ENCODE results near the gene NAA60. TPM values are rescaled to one million over a fixed set of nuclear protein-coding genes. Genes with fewer than 3 reads are reported as not detected.

Gene NAA60
- total and polyA plus RNA-seq, 5 donors from 2014 or later, result 38.8 to 50.0 (median 44.8) TPM

- peaks cover 9 to 32% (median 19%) of the 10 kb centered on the region in 4 donors for H3K4me1 Mint-ChIP-seq
- peaks cover 0 to 10% (median 3%) of the 10 kb centered on the region in 7 donors for H3K9me3 Mint-ChIP-seq
- peak overlapping the region in 3 of 4 donors; percentile 42 to 73 (median 63) for H3K4me3 Mint-ChIP-seq
- Histone ChIP-seq H3K27ac (ENCODE audit: insufficient read depth, low read length, poor library complexity, severe bottlenecking) (no peak overlapping the region), H3K9me3 (ENCODE audit: control insufficient read depth in 2 of 2, low read length in 2 of 2) (peaks cover 0 to 5% of the 10 kb centered on the region in 2 experiments), H3K4me1 (ENCODE audit: control insufficient read depth, insufficient read depth, low read length, poor library complexity, severe bottlenecking) (no peaks in the 10 kb centered on the region), H3K27me3 (ENCODE audit: control insufficient read depth, insufficient read depth, low read length) (no peaks in the 10 kb centered on the region), H3K36me3 (ENCODE audit: control insufficient read depth, insufficient read depth, low read length) (peaks cover 11% of the 10 kb centered on the region), H3K4me3 (ENCODE audit: low read depth, low read length) (peak overlapping the region; percentile 51)
- peak overlapping the region in 2 of 3 donors; percentile 8 to 90 for H3K27ac Mint-ChIP-seq
- peaks cover 9% of the 10 kb centered on the region for H3K36me3 Mint-ChIP-seq
- H3K27me3 Mint-ChIP-seq, result peaks cover 10% of the 10 kb centered on the region
- peak; percentile 70 to 76 for ATAC-seq (ENCODE audit: low read depth in 2 of 2)
- DNase-seq, result peak; percentile 6 to 79 (median 58)
Observed at GRCh38 chr16:3431779-3432219, 11.7 kb upstream of the NAA60 start.

GRCh38 chr16:3434373-3434772, 9.1 kb upstream of the NAA60 start:
- Mint-ChIP-seq H3K27ac (no peak overlapping the region), H3K36me3 (peaks cover 18% of the 10 kb centered on the region), H3K4me3 (no peak overlapping the region), H3K4me1 (peaks cover 9 to 34% (median 19%) of the 10 kb centered on the region in 4 donors), H3K9me3 (peaks cover 0 to 13% (median 3%) of the 10 kb centered on the region in 7 donors), H3K27me3 (peaks cover 10% of the 10 kb centered on the region)
- no peak for ATAC-seq (ENCODE audit: low read depth in 2 of 2)
- Histone ChIP-seq H3K4me1 (ENCODE audit: control insufficient read depth, insufficient read depth, low read length, poor library complexity, severe bottlenecking) (no peaks in the 10 kb centered on the region), H3K9me3 (ENCODE audit: control insufficient read depth in 2 of 2, low read length in 2 of 2) (peaks cover 2 to 9% of the 10 kb centered on the region in 2 experiments), H3K36me3 (ENCODE audit: control insufficient read depth, insufficient read depth, low read length) (peaks cover 23% of the 10 kb centered on the region), H3K4me3 (ENCODE audit: low read depth, low read length) (no peak overlapping the region), H3K27me3 (ENCODE audit: control insufficient read depth, insufficient read depth, low read length) (no peaks in the 10 kb centered on the region), H3K27ac (ENCODE audit: insufficient read depth, low read length, poor library complexity, severe bottlenecking) (no peak overlapping the region)
- DNase-seq, result no peak

- peak overlapping the region in 2 of 4 donors; percentile 15 to 25 for H3K4me3 Mint-ChIP-seq
- Histone ChIP-seq H3K4me1 (ENCODE audit: control insufficient read depth, insufficient read depth, low read length, poor library complexity, severe bottlenecking) (peaks cover 7% of the 10 kb centered on the region), H3K27ac (ENCODE audit: insufficient read depth, low read length, poor library complexity, severe bottlenecking) (no peak overlapping the region), H3K36me3 (ENCODE audit: control insufficient read depth, insufficient read depth, low read length) (peaks cover 35% of the 10 kb centered on the region), H3K4me3 (ENCODE audit: low read depth, low read length) (no peak overlapping the region), H3K27me3 (ENCODE audit: control insufficient read depth, insufficient read depth, low read length) (no peaks in the 10 kb centered on the region), H3K9me3 (ENCODE audit: control insufficient read depth in 2 of 2, low read length in 2 of 2) (peaks cover 7 to 9% of the 10 kb centered on the region in 2 experiments)
- H3K27me3 Mint-ChIP-seq, result no peaks in the 10 kb centered on the region
- H3K4me1 Mint-ChIP-seq, result peaks cover 7 to 38% (median 19%) of the 10 kb centered on the region in 4 donors
- ATAC-seq (ENCODE audit: low read depth in 2 of 2), result no peak
- H3K9me3 Mint-ChIP-seq, result peaks cover 0 to 14% (median 5%) of the 10 kb centered on the region in 7 donors
- no peak for DNase-seq
- H3K27ac Mint-ChIP-seq, result no peak overlapping the region
- peaks cover 28% of the 10 kb centered on the region for H3K36me3 Mint-ChIP-seq
Observed at GRCh38 chr16:3439637-3440036, 3.8 kb upstream of the NAA60 start.

- H3K4me1 ChIP-seq (ENCODE audit: control insufficient read depth, insufficient read depth, low read length, poor library complexity, severe bottlenecking), result peaks cover 11% of the 10 kb centered on the region
- peak overlapping the region; percentile 94 to 98 (median 97) for H3K27ac Mint-ChIP-seq
- peaks cover 12 to 40% (median 22%) of the 10 kb centered on the region in 4 donors for H3K4me1 Mint-ChIP-seq
- no peaks in the 10 kb centered on the region for H3K27me3 ChIP-seq (ENCODE audit: control insufficient read depth, insufficient read depth, low read length)
- peak overlapping the region; percentile 77 for H3K4me3 ChIP-seq (ENCODE audit: low read depth, low read length)
- peaks cover 21% of the 10 kb centered on the region for H3K36me3 ChIP-seq (ENCODE audit: control insufficient read depth, insufficient read depth, low read length)
- H3K9me3 ChIP-seq (ENCODE audit: control insufficient read depth in 2 of 2, low read length in 2 of 2), result peaks cover 7 to 9% of the 10 kb centered on the region in 2 experiments
- H3K27ac ChIP-seq (ENCODE audit: insufficient read depth, low read length, poor library complexity, severe bottlenecking), result peak overlapping the region; percentile 84
- H3K4me3 Mint-ChIP-seq, result peak overlapping the region; percentile 93 to 100 (median 99)
- peaks cover 23% of the 10 kb centered on the region for H3K36me3 Mint-ChIP-seq
- ATAC-seq (ENCODE audit: low read depth in 2 of 2) (peak; percentile 25 to 40), DNase-seq (peak; percentile 13 to 63 (median 44))
- H3K9me3 Mint-ChIP-seq, result peaks cover 0 to 13% (median 5%) of the 10 kb centered on the region in 7 donors
- no peaks in the 10 kb centered on the region for H3K27me3 Mint-ChIP-seq
Observed at GRCh38 chr16:3444032-3444388, 530 bp downstream of the NAA60 start.

GRCh38 chr16:3454093-3454492, 10.6 kb downstream of the NAA60 start:
- Mint-ChIP-seq H3K27me3 (no peaks in the 10 kb centered on the region), H3K4me3 (peak overlapping the region; percentile 1 to 92 (median 74)), H3K4me1 (peaks cover 7 to 27% (median 14%) of the 10 kb centered on the region in 4 donors), H3K27ac (no peak overlapping the region), H3K36me3 (peaks cover 16% of the 10 kb centered on the region), H3K9me3 (no peaks in the 10 kb centered on the region)
- DNase-seq (no peak), ATAC-seq (ENCODE audit: low read depth in 2 of 2) (no peak)
- Histone ChIP-seq H3K4me1 (ENCODE audit: control insufficient read depth, insufficient read depth, low read length, poor library complexity, severe bottlenecking) (peaks cover 16% of the 10 kb centered on the region), H3K9me3 (ENCODE audit: control insufficient read depth in 2 of 2, low read length in 2 of 2) (no peaks in the 10 kb centered on the region), H3K27ac (ENCODE audit: insufficient read depth, low read length, poor library complexity, severe bottlenecking) (no peak overlapping the region), H3K27me3 (ENCODE audit: control insufficient read depth, insufficient read depth, low read length) (no peaks in the 10 kb centered on the region), H3K36me3 (ENCODE audit: control insufficient read depth, insufficient read depth, low read length) (peaks cover 13% of the 10 kb centered on the region), H3K4me3 (ENCODE audit: low read depth, low read length) (no peak overlapping the region)

GRCh38 chr16:3454631-3455147, 11.2 kb downstream of the NAA60 start:
- Mint-ChIP-seq H3K4me1 (peaks cover 13 to 33% (median 20%) of the 10 kb centered on the region in 4 donors), H3K27me3 (no peaks in the 10 kb centered on the region), H3K4me3 (peak overlapping the region in 3 of 4 donors; percentile 73 to 92 (median 75)), H3K36me3 (peaks cover 15% of the 10 kb centered on the region), H3K9me3 (no peaks in the 10 kb centered on the region), H3K27ac (peak overlapping the region in 1 of 3 donors; percentile 81)
- ATAC-seq (ENCODE audit: low read depth in 2 of 2) (no peak), DNase-seq (no peak)
- Histone ChIP-seq H3K4me1 (ENCODE audit: control insufficient read depth, insufficient read depth, low read length, poor library complexity, severe bottlenecking) (peaks cover 22% of the 10 kb centered on the region), H3K27me3 (ENCODE audit: control insufficient read depth, insufficient read depth, low read length) (no peaks in the 10 kb centered on the region), H3K36me3 (ENCODE audit: control insufficient read depth, insufficient read depth, low read length) (peaks cover 13% of the 10 kb centered on the region), H3K9me3 (ENCODE audit: control insufficient read depth in 2 of 2, low read length in 2 of 2) (no peaks in the 10 kb centered on the region), H3K4me3 (ENCODE audit: low read depth, low read length) (no peak overlapping the region), H3K27ac (ENCODE audit: insufficient read depth, low read length, poor library complexity, severe bottlenecking) (no peak overlapping the region)

GRCh38 chr16:3457434-3458252, 14.2 kb downstream of the NAA60 start:
- no peaks in the 10 kb centered on the region for H3K36me3 Mint-ChIP-seq
- DNase-seq, result peak; percentile 88 to 95 (median 93)
- peak overlapping the region; percentile 79 to 93 (median 89) for H3K27ac Mint-ChIP-seq
- Histone ChIP-seq H3K4me1 (ENCODE audit: control insufficient read depth, insufficient read depth, low read length, poor library complexity, severe bottlenecking) (peaks cover 48% of the 10 kb centered on the region), H3K27ac (ENCODE audit: insufficient read depth, low read length, poor library complexity, severe bottlenecking) (peak overlapping the region; percentile 87), H3K27me3 (ENCODE audit: control insufficient read depth, insufficient read depth, low read length) (no peaks in the 10 kb centered on the region), H3K4me3 (ENCODE audit: low read depth, low read length) (peak overlapping the region; percentile 77), H3K9me3 (ENCODE audit: control insufficient read depth in 2 of 2, low read length in 2 of 2) (no peaks in the 10 kb centered on the region), H3K36me3 (ENCODE audit: control insufficient read depth, insufficient read depth, low read length) (no peaks in the 10 kb centered on the region)
- peak; percentile 92 to 95 for ATAC-seq (ENCODE audit: low read depth in 2 of 2)
- H3K4me3 Mint-ChIP-seq, result peak overlapping the region; percentile 82 to 92 (median 84)
- no peaks in the 10 kb centered on the region for H3K9me3 Mint-ChIP-seq
- peaks cover 28 to 58% (median 36%) of the 10 kb centered on the region in 4 donors for H3K4me1 Mint-ChIP-seq
- H3K27me3 Mint-ChIP-seq, result no peaks in the 10 kb centered on the region
